WTC11 (cell line): ENCODE data around the gene SPACDR.

Experiments
- ETV6 ChIP-seq: sonication (generic); formaldehyde crosslinking; IDR thresholded peaks from 2 replicates; pipeline ENCODE4 v1.8.1; 2022; ENCODE audit warnings: mild to moderate bottlenecking, missing genetic modification reagents
- JUN ChIP-seq: sonication (generic); formaldehyde crosslinking; IDR thresholded peaks from 2 replicates; pipeline ENCODE4 v1.8.0; 2023; ENCODE audit warnings: mild to moderate bottlenecking, missing genetic modification reagents
- TF ChIP-seq, protein P1 (sequence below): sonication (generic); formaldehyde crosslinking; IDR thresholded peaks from 2 replicates; pipeline ENCODE4 v1.8.1; 2022; ENCODE audit warnings: missing genetic modification reagents, borderline replicate concordance
- TF ChIP-seq, protein P2 (sequence below): fragments of 200-600 bp; IDR thresholded peaks from 2 replicates; pipeline ENCODE4 v1.8.0; 2022; ENCODE audit warnings: antibody characterized with exemption

DNA sequence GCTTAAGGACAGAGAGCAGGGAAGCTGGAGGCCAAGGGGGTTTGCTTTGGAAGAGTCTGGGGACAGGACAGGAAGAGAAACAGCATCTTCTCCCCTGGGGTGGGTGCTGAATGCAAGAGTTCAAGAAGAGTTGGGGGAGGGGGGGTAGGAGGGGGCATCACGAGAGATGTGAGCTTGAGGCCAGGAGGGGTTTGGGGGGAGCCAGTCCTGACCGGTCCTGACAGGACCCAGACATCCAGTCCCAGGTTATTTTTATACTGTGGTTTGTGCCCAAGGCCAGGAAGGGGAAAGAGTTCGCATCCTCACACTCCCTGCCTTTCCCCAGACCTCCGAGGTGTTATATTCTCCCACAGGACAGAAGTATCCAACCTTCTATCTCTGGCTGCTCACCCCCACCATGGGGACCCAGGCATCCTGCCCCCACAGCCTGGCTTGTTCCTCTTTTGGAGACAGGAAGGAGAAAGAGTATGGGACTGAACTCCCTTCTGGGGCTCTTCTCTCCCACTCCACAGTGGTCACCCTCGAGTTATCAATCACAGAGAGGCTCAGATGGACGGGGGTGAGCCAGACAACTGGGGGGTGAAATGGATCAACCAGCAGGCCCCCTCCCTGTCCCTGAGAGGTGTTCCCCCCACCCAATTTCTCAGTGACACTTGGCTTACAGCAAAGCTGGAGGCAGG, 12.2 kb upstream of the SPACDR start:
- TF ChIP-seq, protein P1, sequence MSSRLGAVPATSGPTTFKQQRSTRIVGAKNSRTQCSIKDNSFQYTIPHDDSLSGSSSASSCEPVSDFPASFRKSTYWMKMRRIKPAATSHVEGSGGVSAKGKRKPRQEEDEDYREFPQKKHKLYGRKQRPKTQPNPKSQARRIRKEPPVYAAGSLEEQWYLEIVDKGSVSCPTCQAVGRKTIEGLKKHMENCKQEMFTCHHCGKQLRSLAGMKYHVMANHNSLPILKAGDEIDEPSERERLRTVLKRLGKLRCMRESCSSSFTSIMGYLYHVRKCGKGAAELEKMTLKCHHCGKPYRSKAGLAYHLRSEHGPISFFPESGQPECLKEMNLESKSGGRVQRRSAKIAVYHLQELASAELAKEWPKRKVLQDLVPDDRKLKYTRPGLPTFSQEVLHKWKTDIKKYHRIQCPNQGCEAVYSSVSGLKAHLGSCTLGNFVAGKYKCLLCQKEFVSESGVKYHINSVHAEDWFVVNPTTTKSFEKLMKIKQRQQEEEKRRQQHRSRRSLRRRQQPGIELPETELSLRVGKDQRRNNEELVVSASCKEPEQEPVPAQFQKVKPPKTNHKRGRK (CRISPR knock-in tag): no peak
- TF ChIP-seq, protein P2, sequence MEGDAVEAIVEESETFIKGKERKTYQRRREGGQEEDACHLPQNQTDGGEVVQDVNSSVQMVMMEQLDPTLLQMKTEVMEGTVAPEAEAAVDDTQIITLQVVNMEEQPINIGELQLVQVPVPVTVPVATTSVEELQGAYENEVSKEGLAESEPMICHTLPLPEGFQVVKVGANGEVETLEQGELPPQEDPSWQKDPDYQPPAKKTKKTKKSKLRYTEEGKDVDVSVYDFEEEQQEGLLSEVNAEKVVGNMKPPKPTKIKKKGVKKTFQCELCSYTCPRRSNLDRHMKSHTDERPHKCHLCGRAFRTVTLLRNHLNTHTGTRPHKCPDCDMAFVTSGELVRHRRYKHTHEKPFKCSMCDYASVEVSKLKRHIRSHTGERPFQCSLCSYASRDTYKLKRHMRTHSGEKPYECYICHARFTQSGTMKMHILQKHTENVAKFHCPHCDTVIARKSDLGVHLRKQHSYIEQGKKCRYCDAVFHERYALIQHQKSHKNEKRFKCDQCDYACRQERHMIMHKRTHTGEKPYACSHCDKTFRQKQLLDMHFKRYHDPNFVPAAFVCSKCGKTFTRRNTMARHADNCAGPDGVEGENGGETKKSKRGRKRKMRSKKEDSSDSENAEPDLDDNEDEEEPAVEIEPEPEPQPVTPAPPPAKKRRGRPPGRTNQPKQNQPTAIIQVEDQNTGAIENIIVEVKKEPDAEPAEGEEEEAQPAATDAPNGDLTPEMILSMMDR: no peak
- TF ChIP-seq JUN (no peak), ETV6 (CRISPR knock-in tag) (no peak)
